Suprapubic skin (tissue), 4 donors: ENCODE results near the gene ENGASE. TPM values are rescaled to one million over a fixed set of nuclear protein-coding genes. Genes with fewer than 3 reads are reported as not detected.

ENCODE experiments used
- DNase-seq, 2 donors: peaks; one replicate each; pipeline ENCODE4 v3.0.0-alpha.2; 2019; ENCODE audit warnings: low spot score in 2 of 2
- H3K27ac ChIP-seq: fragments of 200-600 bp; sonication (generic); one replicate; pipeline ENCODE4 v1.5.1; 2019
- H3K27me3 ChIP-seq: fragments of 200-600 bp; sonication (generic); one replicate; pipeline ENCODE4 v1.5.1; 2019
- H3K36me3 ChIP-seq: fragments of 200-600 bp; sonication (generic); one replicate; pipeline ENCODE4 v1.5.1; 2019
- H3K4me1 ChIP-seq: fragments of 200-600 bp; sonication (generic); one replicate; pipeline ENCODE4 v1.5.1; 2019
- H3K4me3 ChIP-seq: fragments of 200-600 bp; sonication (generic); one replicate; pipeline ENCODE4 v1.5.1; 2019; ENCODE audit warnings: mild to moderate bottlenecking
- H3K9me3 ChIP-seq: fragments of 200-600 bp; sonication (generic); one replicate; pipeline ENCODE4 v1.5.1; 2019
- EP300 ChIP-seq: sonication (generic); formaldehyde crosslinking; IDR thresholded peaks from one replicate; pipeline ENCODE4 v1.6.1; 2017; ENCODE audit warnings: antibody characterized with exemption
- POLR2A ChIP-seq, 2 donors: fragments of 450-650 bp; IDR thresholded peaks; one replicate each; pipeline ENCODE4 v1.6.1; 2017; ENCODE audit warnings: antibody characterized with exemption in 2 of 2, mild to moderate bottlenecking in 2 of 2, moderate library complexity in 2 of 2
- POLR2AphosphoS5 ChIP-seq, 3 donors: sonication (generic); formaldehyde crosslinking; IDR thresholded peaks; one replicate each; pipeline ENCODE4 v1.6.1; 2017; ENCODE audit warnings: antibody characterized with exemption in 3 of 3
- WGBS: methylation state at CpG from one replicate; pipeline ENCODE4 v1.1.5; 2018; 5-methylcytosine and 5-hydroxymethylcytosine counted together
- total RNA-seq, 4 donors: library from RNA; depleted of rRNA; stranded (reverse); fragments of >200 nt; gene quantifications; one replicate each; pipeline ENCODE4 v1.1.0, GENCODE V29; 2016
- TF ChIP-seq, protein P1 (sequence below), 2 donors: fragments of 200-600 bp in 1 of 2; fragments of 450-650 bp in 1 of 2; sonication (generic) in 1 of 2; IDR thresholded peaks; one replicate each; pipeline ENCODE4 v1.5.1; 2016 to 2019; ENCODE audit warnings: antibody characterized with exemption in 2 of 2, mild to moderate bottlenecking in 1 of 2, moderate library complexity in 1 of 2

The ENGASE gene
- total RNA-seq, 4 donors from 2014 or later, result 20.6 to 87.6 (median 38.4) TPM

DNA sequence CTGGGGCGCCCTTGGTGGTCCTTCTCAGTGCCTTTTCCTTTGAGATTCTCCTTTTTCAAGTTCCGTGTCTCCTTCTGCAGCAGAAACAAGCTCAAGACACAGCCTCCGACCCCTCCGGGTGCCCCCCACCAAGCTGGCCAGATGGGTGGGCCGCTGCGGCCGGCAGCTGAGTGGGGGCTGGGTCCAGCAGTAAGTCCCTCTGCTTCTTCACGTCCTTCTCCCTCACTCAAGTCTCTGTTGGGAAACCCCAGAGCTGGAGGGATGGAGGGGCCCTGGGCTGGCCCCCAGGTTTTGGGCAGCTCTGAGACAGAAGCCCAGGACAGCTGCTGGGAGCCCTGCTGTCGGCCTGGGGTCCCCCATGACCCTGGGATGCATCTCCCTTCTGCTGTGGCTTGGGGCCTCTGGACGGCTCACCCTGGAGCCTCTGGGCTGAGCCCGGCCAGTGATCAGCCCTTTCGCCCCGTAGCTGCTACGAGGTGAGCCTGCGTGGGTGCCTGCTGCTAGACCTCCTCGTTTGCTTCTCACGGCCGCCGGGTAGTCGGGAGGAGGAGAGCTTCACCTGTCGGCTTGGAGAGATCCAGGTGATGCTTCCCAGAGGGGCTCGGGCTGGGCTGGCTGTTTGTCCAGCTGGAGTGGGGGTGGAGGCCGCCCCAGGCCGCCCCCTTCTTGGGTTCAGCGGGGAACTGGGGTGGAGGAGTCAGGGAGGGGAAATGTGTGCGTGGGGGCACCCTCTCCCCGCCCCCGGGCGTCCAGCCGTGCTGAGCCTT, 10.7 kb downstream of the ENGASE start:
- Histone ChIP-seq H3K27ac (no peak overlapping the region), H3K4me3 (no peak overlapping the region), H3K9me3 (no peaks in the 10 kb centered on the region), H3K27me3 (no peaks in the 10 kb centered on the region), H3K4me1 (peaks cover 9% of the 10 kb centered on the region), H3K36me3 (peaks cover 67% of the 10 kb centered on the region)
- 87% methylated on average over 10 of the region's 30 CpGs for WGBS
- no peak for DNase-seq
- TF ChIP-seq, protein P1, sequence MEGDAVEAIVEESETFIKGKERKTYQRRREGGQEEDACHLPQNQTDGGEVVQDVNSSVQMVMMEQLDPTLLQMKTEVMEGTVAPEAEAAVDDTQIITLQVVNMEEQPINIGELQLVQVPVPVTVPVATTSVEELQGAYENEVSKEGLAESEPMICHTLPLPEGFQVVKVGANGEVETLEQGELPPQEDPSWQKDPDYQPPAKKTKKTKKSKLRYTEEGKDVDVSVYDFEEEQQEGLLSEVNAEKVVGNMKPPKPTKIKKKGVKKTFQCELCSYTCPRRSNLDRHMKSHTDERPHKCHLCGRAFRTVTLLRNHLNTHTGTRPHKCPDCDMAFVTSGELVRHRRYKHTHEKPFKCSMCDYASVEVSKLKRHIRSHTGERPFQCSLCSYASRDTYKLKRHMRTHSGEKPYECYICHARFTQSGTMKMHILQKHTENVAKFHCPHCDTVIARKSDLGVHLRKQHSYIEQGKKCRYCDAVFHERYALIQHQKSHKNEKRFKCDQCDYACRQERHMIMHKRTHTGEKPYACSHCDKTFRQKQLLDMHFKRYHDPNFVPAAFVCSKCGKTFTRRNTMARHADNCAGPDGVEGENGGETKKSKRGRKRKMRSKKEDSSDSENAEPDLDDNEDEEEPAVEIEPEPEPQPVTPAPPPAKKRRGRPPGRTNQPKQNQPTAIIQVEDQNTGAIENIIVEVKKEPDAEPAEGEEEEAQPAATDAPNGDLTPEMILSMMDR (IDR thresholded peaks at IDR 0.05), result no peak
- TF ChIP-seq EP300 (no peak), POLR2A (IDR thresholded peaks at IDR 0.05) (no peak), POLR2AphosphoS5 (IDR thresholded peaks at IDR 0.05) (no peak)

DNA sequence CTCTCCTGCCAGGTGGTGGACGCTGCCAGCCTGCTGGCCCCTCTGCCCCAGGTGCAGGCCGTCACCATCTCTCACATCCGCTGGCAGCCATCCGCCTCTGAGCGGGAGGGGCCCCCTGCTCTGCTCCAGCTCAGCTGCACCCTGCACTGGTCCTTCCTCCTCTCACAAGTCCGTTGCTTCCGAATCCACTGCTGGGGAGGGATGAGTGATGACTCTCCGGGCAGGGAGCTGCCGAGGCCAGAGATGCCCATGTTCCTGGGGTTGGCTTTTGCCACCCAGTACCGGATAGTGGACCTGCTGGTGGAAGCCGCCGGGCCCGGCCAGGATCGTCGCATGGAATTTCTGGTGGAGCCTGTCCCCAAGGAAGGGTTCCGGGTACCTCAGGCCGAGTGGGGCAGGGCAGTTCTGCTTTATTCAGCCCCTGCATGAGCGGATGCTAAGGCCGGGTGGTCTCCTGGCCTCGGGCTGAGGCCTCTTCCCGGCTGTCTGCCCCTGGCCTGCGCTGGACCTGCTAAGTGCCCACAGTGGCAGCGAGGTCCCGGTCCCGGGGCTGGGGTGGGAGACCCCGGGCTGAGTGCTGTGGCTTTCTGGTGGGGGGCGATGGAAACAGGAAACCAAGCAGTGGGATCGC, 11.4 kb downstream of the ENGASE start:
- peaks cover 14% of the 10 kb centered on the region for H3K4me1 ChIP-seq
- TF ChIP-seq POLR2A (IDR thresholded peaks at IDR 0.05), result no peak
- TF ChIP-seq POLR2AphosphoS5 (IDR thresholded peaks at IDR 0.05), result no peak
- H3K36me3 ChIP-seq, result peaks cover 60% of the 10 kb centered on the region
- no peak overlapping the region for H3K4me3 ChIP-seq
- no peaks in the 10 kb centered on the region for H3K9me3 ChIP-seq
- H3K27me3 ChIP-seq, result peaks cover 3% of the 10 kb centered on the region
- WGBS, result 100% methylated on average over 1 of the region's 28 CpGs
- H3K27ac ChIP-seq, result no peak overlapping the region
- no peak for DNase-seq

- DNase-seq, result no peak
- Histone ChIP-seq H3K36me3 (peaks cover 52% of the 10 kb centered on the region), H3K27ac (no peak overlapping the region), H3K4me3 (no peak overlapping the region), H3K4me1 (peaks cover 14% of the 10 kb centered on the region), H3K9me3 (no peaks in the 10 kb centered on the region), H3K27me3 (peaks cover 11% of the 10 kb centered on the region)
- 58% methylated on average over 14 of the region's 33 CpGs for WGBS
- TF ChIP-seq, protein P1 (IDR thresholded peaks at IDR 0.05), result no peak
- no peak for TF ChIP-seq POLR2AphosphoS5 (IDR thresholded peaks at IDR 0.05)
- no peak for TF ChIP-seq POLR2A (IDR thresholded peaks at IDR 0.05)
- no peak for TF ChIP-seq EP300
Observed at GRCh38 chr17:79086609-79087427, 12.2 kb downstream of the ENGASE start.

- Histone ChIP-seq H3K4me1 (peaks cover 14% of the 10 kb centered on the region), H3K4me3 (no peak overlapping the region), H3K27me3 (peaks cover 18% of the 10 kb centered on the region), H3K9me3 (no peaks in the 10 kb centered on the region), H3K27ac (no peak overlapping the region), H3K36me3 (peaks cover 46% of the 10 kb centered on the region)
- no peak for TF ChIP-seq POLR2AphosphoS5 (IDR thresholded peaks at IDR 0.05)
- TF ChIP-seq, protein P1 (IDR thresholded peaks at IDR 0.05), result peak; percentile 65 to 92
- no peak for TF ChIP-seq POLR2A (IDR thresholded peaks at IDR 0.05)
- 78% methylated on average over 4 of the region's 12 CpGs for whole genome bisulfite sequencing
- DNase-seq, result peak in 1 of 2 donors; percentile 81
Observed at GRCh38 chr17:79087428-79088143, 13.0 kb downstream of the ENGASE start.

GRCh38 chr17:79088247-79088996, 13.8 kb downstream of the ENGASE start:
- H3K36me3 ChIP-seq, result peaks cover 38% of the 10 kb centered on the region
- H3K9me3 ChIP-seq, result no peaks in the 10 kb centered on the region
- WGBS, result 88% methylated on average over 20 of the region's 26 CpGs
- TF ChIP-seq POLR2AphosphoS5 (IDR thresholded peaks at IDR 0.05) (no peak), POLR2A (IDR thresholded peaks at IDR 0.05) (no peak), EP300 (no peak)
- TF ChIP-seq, protein P1 (IDR thresholded peaks at IDR 0.05), result no peak
- peaks cover 14% of the 10 kb centered on the region for H3K4me1 ChIP-seq
- DNase-seq, result no peak
- H3K4me3 ChIP-seq, result no peak overlapping the region
- peaks cover 27% of the 10 kb centered on the region for H3K27me3 ChIP-seq
- no peak overlapping the region for H3K27ac ChIP-seq
